Measurements from ENCODE around the gene XPR1.

DNA sequence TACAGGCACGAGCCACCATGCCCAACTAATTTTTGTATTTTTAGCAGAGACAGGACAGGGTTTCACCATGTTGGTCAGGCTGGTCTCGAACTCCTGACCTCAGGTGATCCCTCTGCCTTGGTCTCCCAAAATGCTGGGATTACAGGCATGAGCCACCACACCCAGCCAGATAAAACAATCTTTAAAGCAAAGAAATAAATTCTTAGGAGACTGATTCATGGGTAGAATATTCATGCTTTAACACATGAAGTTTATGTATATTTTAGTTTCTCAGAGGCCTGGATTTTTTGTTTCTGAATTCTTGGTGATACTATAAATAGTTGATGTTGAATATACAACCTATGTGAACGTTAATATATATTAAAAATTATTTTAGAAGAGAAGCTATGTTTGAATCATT is 153.5 kb downstream of the XPR1 start:
- TF ChIP-seq, protein P1, sequence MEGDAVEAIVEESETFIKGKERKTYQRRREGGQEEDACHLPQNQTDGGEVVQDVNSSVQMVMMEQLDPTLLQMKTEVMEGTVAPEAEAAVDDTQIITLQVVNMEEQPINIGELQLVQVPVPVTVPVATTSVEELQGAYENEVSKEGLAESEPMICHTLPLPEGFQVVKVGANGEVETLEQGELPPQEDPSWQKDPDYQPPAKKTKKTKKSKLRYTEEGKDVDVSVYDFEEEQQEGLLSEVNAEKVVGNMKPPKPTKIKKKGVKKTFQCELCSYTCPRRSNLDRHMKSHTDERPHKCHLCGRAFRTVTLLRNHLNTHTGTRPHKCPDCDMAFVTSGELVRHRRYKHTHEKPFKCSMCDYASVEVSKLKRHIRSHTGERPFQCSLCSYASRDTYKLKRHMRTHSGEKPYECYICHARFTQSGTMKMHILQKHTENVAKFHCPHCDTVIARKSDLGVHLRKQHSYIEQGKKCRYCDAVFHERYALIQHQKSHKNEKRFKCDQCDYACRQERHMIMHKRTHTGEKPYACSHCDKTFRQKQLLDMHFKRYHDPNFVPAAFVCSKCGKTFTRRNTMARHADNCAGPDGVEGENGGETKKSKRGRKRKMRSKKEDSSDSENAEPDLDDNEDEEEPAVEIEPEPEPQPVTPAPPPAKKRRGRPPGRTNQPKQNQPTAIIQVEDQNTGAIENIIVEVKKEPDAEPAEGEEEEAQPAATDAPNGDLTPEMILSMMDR (IDR thresholded peaks at IDR 0.05), result no peak
- TF ChIP-seq POLR2A (IDR thresholded peaks at IDR 0.05) (no peak), EP300 (IDR thresholded peaks at IDR 0.05) (no peak)
